CD4-positive, alpha-beta T cell treated with Interleukin-12 subunit alpha and Interleukin-12 subunit beta, for 1 hour (primary cell): ENCODE measurements around the gene NEU2.
"Not testable (repeated sequence)": the region's sequence is repeated elsewhere in the genome, so short reads cannot be mapped to it uniquely, and the experiment has no call there.

ENCODE experiments used
- DNase-seq: peaks from one replicate; pipeline ENCODE4 v3.0.0-alpha.2; 2020

NEU2 gene

GRCh38 chr2:233011268-233011650 is 21.2 kb upstream of the NEU2 start:
- no peak for DNase-seq

GRCh38 chr2:233011702-233012131 is 20.8 kb upstream of the NEU2 start:
- no peak for DNase-seq

- no peak for DNase-seq
Measured at GRCh38 chr2:233012301-233012971, 20.0 kb upstream of the NEU2 start.

GRCh38 chr2:233013027-233013461 is 19.4 kb upstream of the NEU2 start, which contains the start of gene NGEF:
Gene NGEF (minus strand): TSS chr2:233013256. CDS start chr2:232974890, 38,366 bp downstream.
- no peak for DNase-seq

GRCh38 chr2:233013650-233014049 is 18.8 kb upstream of the NEU2 start:
- DNase-seq: no peak

- DNase-seq: no peak
Measured at GRCh38 chr2:233015019-233015645, 17.3 kb upstream of the NEU2 start.

- DNase-seq: no peak
Measured at GRCh38 chr2:233017947-233018346, 14.5 kb upstream of the NEU2 start.

GRCh38 chr2:233019610-233020009 is 12.9 kb upstream of the NEU2 start:
- not testable (repeated sequence) for DNase-seq

GRCh38 chr2:233020454-233020853 is 12.0 kb upstream of the NEU2 start:
- DNase-seq: no peak

GRCh38 chr2:233021771-233022170 is 10.7 kb upstream of the NEU2 start:
- no peak for DNase-seq

- no peak for DNase-seq
Measured at GRCh38 chr2:233022561-233022960, 9.9 kb upstream of the NEU2 start.

GRCh38 chr2:233023007-233023760 is 9.3 kb upstream of the NEU2 start:
- DNase-seq: no peak

GRCh38 chr2:233023761-233024410 is 8.6 kb upstream of the NEU2 start:
- DNase-seq: no peak

- DNase-seq: no peak
Measured at GRCh38 chr2:233025706-233026105, 6.8 kb upstream of the NEU2 start.

- DNase-seq: no peak
Measured at GRCh38 chr2:233026198-233026813, 6.2 kb upstream of the NEU2 start.

GRCh38 chr2:233029321-233029720 is 3.2 kb upstream of the NEU2 start:
- DNase-seq: no peak

- no peak for DNase-seq
Measured at GRCh38 chr2:233031556-233032500, 644 bp upstream of the NEU2 start.

GRCh38 chr2:233033672-233034071 is 1.2 kb downstream of the NEU2 start:
- DNase-seq: no peak

GRCh38 chr2:233034091-233034882 is 1.8 kb downstream of the NEU2 start:
- DNase-seq: no peak

- no peak for DNase-seq
Measured at GRCh38 chr2:233035426-233036161, 3.1 kb downstream of the NEU2 start.
